HG02884 (cell line): Measurements from ENCODE around the gene SMIM5.
"Not testable (repeated sequence)": the region's sequence is repeated elsewhere in the genome, so short reads cannot be mapped to it uniquely, and the experiment has no call there.

Experiments
- ATAC-seq: cut with Tn5 transposase; IDR thresholded peaks from one replicate; pipeline ENCODE4 v1.9.1; 2021; ENCODE audit warnings: mild to moderate bottlenecking, moderate library complexity; ENCODE audit not compliant: unreplicated experiment

The SMIM5 gene

GRCh38 chr17:75624021-75624420 lies 9.2 kb upstream of the SMIM5 start:
- no peak for ATAC-seq

GRCh38 chr17:75624714-75625345 lies 8.4 kb upstream of the SMIM5 start:
- no peak for ATAC-seq

- ATAC-seq, result no peak
These were observed 7.3 kb upstream of the SMIM5 start for GRCh38 chr17:75625813-75626486.

GRCh38 chr17:75626496-75627038 lies 6.7 kb upstream of the SMIM5 start:
- ATAC-seq, result no peak

- no peak for ATAC-seq
These were observed 6.1 kb upstream of the SMIM5 start for GRCh38 chr17:75627094-75627493.

GRCh38 chr17:75628425-75628824 lies 4.8 kb upstream of the SMIM5 start:
- ATAC-seq, result no peak

- ATAC-seq, result no peak
These were observed 4.1 kb upstream of the SMIM5 start for GRCh38 chr17:75629157-75629556.

GRCh38 chr17:75630071-75630917 lies 2.9 kb upstream of the SMIM5 start:
- no peak for ATAC-seq

- ATAC-seq, result no peak
These were observed 1.9 kb upstream of the SMIM5 start for GRCh38 chr17:75631353-75631752.

- ATAC-seq, result no peak
These were observed 806 bp upstream of the SMIM5 start for GRCh38 chr17:75632428-75632827.

- ATAC-seq, result no peak
These were observed 497 bp downstream of the SMIM5 start for GRCh38 chr17:75633486-75634375.

GRCh38 chr17:75634376-75634740 lies 1.1 kb downstream of the SMIM5 start:
- ATAC-seq, result no peak

- ATAC-seq, result no peak
These were observed 1.7 kb downstream of the SMIM5 start for GRCh38 chr17:75634754-75635609.

- no peak for ATAC-seq
These were observed 2.5 kb downstream of the SMIM5 start for GRCh38 chr17:75635610-75636202.

GRCh38 chr17:75636381-75637142 lies 3.3 kb downstream of the SMIM5 start:
- ATAC-seq, result no peak

GRCh38 chr17:75637143-75637538 lies 3.9 kb downstream of the SMIM5 start:
- no peak for ATAC-seq

GRCh38 chr17:75637551-75637950 lies 4.3 kb downstream of the SMIM5 start:
- ATAC-seq, result no peak

GRCh38 chr17:75638039-75638438 lies 4.8 kb downstream of the SMIM5 start:
- ATAC-seq, result not testable (repeated sequence)

- ATAC-seq, result no peak
These were observed 5.7 kb downstream of the SMIM5 start for GRCh38 chr17:75638893-75639292.
